Prostate gland (tissue), 2 donors: Measurements from ENCODE around the gene NPEPL1.

Experiments
- CTCF ChIP-seq, 4 experiments: fragments of 200-600 bp in 2 of 4; fragments of 450-650 bp in 2 of 4; sonication (generic) in 2 of 4; IDR thresholded peaks; 1 replicate in 3 of 4; 2 replicates in 1 of 4; pipeline ENCODE4 v1.5.1; 2016 to 2019; ENCODE audit warnings: antibody characterized with exemption in 4 of 4, mild to moderate bottlenecking in 2 of 4, moderate library complexity in 2 of 4
- POLR2A ChIP-seq: fragments of 450-650 bp; IDR thresholded peaks from one replicate; pipeline ENCODE4 v1.6.1; 2016; ENCODE audit warnings: antibody characterized with exemption, mild to moderate bottlenecking
- POLR2AphosphoS5 ChIP-seq: sonication (generic); formaldehyde crosslinking; IDR thresholded peaks from one replicate; pipeline ENCODE4 v1.6.1; 2017; ENCODE audit warnings: antibody characterized with exemption

GRCh38 chr20:58743929-58744534, 51.4 kb downstream of the NPEPL1 start:
- TF ChIP-seq POLR2AphosphoS5 (no peak), CTCF (IDR thresholded peaks at IDR 0.05) (no peak), POLR2A (no peak)
